Measurements from ENCODE around the gene LHFPL2.

Gene LHFPL2

GRCh38 chr5:78486218-78486617 lies 162.4 kb downstream of the LHFPL2 start:
- Histone ChIP-seq H3K4me1 (ENCODE audit: control insufficient read depth, insufficient read depth, low read length, poor library complexity, severe bottlenecking) (no peaks in the 10 kb centered on the region), H3K27ac (ENCODE audit: insufficient read depth, low read length, poor library complexity, severe bottlenecking) (no peak overlapping the region), H3K36me3 (ENCODE audit: control insufficient read depth, insufficient read depth, low read length) (no peaks in the 10 kb centered on the region), H3K27me3 (replicated peaks; ENCODE audit: control insufficient read depth, insufficient read depth, low read length, poor library complexity, severe bottlenecking) (no peaks in the 10 kb centered on the region), H3K9me3 (ENCODE audit: control insufficient read depth, low read length) (no peaks in the 10 kb centered on the region), H3K4me3 (ENCODE audit: insufficient read depth, low read depth, low read length, poor library complexity, severe bottlenecking) (no peak overlapping the region)
- DNase-seq: no peak

DNA sequence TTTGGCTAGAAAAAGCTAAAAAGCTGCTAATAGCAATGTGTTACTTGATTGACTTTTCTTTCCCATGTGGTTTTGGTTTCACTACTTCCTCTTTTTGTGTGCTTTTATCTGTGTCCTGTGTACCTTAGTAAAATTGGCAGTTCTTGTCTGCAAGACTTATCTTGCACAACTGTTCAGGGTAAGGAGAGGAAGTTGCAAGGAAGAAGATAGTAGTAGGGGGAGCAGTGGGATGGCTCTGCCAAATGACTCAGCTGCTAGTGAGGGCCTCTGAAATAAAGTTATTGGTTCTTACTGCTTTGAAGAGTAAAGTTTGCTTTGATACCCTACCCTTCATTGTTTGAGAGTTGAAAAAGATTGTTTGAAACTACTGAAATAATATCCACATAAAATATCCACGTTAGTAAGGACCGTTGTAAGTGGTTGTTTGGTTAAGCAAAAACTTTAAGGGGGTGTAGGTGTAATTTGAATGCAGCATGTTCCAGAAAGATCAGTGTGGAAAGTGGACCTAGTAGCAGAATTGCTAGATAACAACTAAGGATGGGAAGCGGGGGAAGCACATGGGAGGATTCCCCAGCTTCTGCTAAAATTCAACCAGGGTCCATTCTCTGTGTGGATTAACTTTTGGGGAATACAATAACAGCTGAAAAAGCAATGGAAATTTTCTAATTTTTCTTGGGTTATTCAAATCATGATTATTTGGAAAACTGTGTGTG lies 164.6 kb downstream of the LHFPL2 start:
- Histone ChIP-seq H3K4me3 (ENCODE audit: insufficient read depth, low read depth, low read length, poor library complexity, severe bottlenecking) (no peak overlapping the region), H3K4me1 (ENCODE audit: control insufficient read depth, insufficient read depth, low read length, poor library complexity, severe bottlenecking) (no peaks in the 10 kb centered on the region), H3K27ac (ENCODE audit: insufficient read depth, low read length, poor library complexity, severe bottlenecking) (no peak overlapping the region), H3K9me3 (ENCODE audit: control insufficient read depth, low read length) (no peaks in the 10 kb centered on the region), H3K27me3 (replicated peaks; ENCODE audit: control insufficient read depth, insufficient read depth, low read length, poor library complexity, severe bottlenecking) (no peaks in the 10 kb centered on the region), H3K36me3 (ENCODE audit: control insufficient read depth, insufficient read depth, low read length) (no peaks in the 10 kb centered on the region)
- DNase-seq: no peak

DNA sequence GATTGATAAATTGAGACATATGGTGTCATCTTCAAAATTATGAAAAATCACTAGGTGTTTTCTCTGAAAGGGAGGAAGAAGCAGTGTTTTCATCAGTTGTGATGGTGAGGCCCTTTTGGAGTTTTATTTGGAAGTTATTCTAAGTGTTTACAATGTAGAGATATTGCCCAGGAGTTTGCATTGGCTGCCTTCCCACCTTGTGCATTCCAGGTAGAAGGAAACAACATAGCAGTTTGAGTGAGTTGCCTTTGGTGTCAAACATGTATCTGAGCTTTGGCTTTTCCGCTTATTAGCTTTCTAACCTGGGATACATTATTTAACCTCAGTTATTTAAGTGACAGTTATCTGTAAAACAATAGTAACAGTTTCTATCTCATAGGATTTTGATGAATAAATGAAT lies 165.6 kb downstream of the LHFPL2 start:
- Histone ChIP-seq H3K9me3 (ENCODE audit: control insufficient read depth, low read length) (no peaks in the 10 kb centered on the region), H3K36me3 (ENCODE audit: control insufficient read depth, insufficient read depth, low read length) (no peaks in the 10 kb centered on the region), H3K4me3 (ENCODE audit: insufficient read depth, low read depth, low read length, poor library complexity, severe bottlenecking) (no peak overlapping the region), H3K4me1 (ENCODE audit: control insufficient read depth, insufficient read depth, low read length, poor library complexity, severe bottlenecking) (no peaks in the 10 kb centered on the region), H3K27ac (ENCODE audit: insufficient read depth, low read length, poor library complexity, severe bottlenecking) (no peak overlapping the region), H3K27me3 (replicated peaks; ENCODE audit: control insufficient read depth, insufficient read depth, low read length, poor library complexity, severe bottlenecking) (no peaks in the 10 kb centered on the region)
- no peak for DNase-seq

DNA sequence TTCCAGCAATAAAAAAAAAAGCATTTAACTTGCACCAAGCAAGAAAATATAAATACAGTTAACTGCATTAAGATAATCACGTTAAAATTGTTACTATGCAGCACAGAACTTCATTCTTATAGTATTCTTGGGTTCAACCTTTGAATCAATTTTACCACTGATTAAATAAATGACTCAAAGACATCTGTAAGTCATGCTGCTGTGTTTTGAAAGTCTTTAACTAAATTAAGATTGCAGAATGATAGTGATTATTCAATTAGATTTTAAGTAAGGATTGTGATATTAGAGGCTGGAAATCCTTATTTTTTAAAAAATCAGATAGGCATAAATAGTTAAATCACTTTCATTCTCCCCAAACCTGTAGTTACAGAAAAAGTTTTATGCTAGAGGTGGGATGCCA lies 171.8 kb downstream of the LHFPL2 start:
- H3K27me3 ChIP-seq (replicated peaks; ENCODE audit: control insufficient read depth, insufficient read depth, low read length, poor library complexity, severe bottlenecking): no peaks in the 10 kb centered on the region
- no peaks in the 10 kb centered on the region for H3K4me1 ChIP-seq (ENCODE audit: control insufficient read depth, insufficient read depth, low read length, poor library complexity, severe bottlenecking)
- peaks cover 11% of the 10 kb centered on the region for H3K36me3 ChIP-seq (ENCODE audit: control insufficient read depth, insufficient read depth, low read length)
- H3K9me3 ChIP-seq (ENCODE audit: control insufficient read depth, low read length): no peaks in the 10 kb centered on the region
- no peak overlapping the region for H3K27ac ChIP-seq (ENCODE audit: insufficient read depth, low read length, poor library complexity, severe bottlenecking)
- H3K4me3 ChIP-seq (ENCODE audit: insufficient read depth, low read depth, low read length, poor library complexity, severe bottlenecking): no peak overlapping the region
- no peak for DNase-seq

DNA sequence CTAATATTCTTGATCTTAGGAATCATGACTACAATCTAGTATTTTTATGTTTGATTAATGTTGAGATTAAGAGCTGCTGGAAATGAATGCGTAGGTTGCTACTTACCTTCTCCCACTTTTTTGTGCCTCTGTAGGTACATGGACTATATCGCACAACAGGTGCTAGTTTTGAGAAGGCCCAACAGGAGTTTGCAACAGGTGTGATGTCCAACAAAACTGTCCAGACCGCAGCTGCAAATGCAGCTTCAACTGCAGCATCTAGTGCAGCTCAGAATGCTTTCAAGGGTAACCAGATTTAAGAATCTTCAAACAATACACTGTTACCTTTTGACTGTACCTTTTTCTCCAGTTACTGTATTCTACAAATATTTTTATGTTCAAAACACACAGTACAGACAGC lies 173.2 kb downstream of the LHFPL2 start:
- H3K9me3 ChIP-seq (ENCODE audit: control insufficient read depth, low read length): no peaks in the 10 kb centered on the region
- no peak for DNase-seq
- peaks cover 11% of the 10 kb centered on the region for H3K36me3 ChIP-seq (ENCODE audit: control insufficient read depth, insufficient read depth, low read length)
- H3K4me1 ChIP-seq (ENCODE audit: control insufficient read depth, insufficient read depth, low read length, poor library complexity, severe bottlenecking): no peaks in the 10 kb centered on the region
- H3K27me3 ChIP-seq (replicated peaks; ENCODE audit: control insufficient read depth, insufficient read depth, low read length, poor library complexity, severe bottlenecking): no peaks in the 10 kb centered on the region
- no peak overlapping the region for H3K4me3 ChIP-seq (ENCODE audit: insufficient read depth, low read depth, low read length, poor library complexity, severe bottlenecking)
- H3K27ac ChIP-seq (ENCODE audit: insufficient read depth, low read length, poor library complexity, severe bottlenecking): no peak overlapping the region

GRCh38 chr5:78473751-78474150 lies 174.8 kb downstream of the LHFPL2 start:
- no peak for DNase-seq
- peaks cover 11% of the 10 kb centered on the region for H3K36me3 ChIP-seq (ENCODE audit: control insufficient read depth, insufficient read depth, low read length)
- H3K27me3 ChIP-seq (replicated peaks; ENCODE audit: control insufficient read depth, insufficient read depth, low read length, poor library complexity, severe bottlenecking): no peaks in the 10 kb centered on the region
- H3K4me3 ChIP-seq (ENCODE audit: insufficient read depth, low read depth, low read length, poor library complexity, severe bottlenecking): no peak overlapping the region
- H3K4me1 ChIP-seq (ENCODE audit: control insufficient read depth, insufficient read depth, low read length, poor library complexity, severe bottlenecking): no peaks in the 10 kb centered on the region
- no peak overlapping the region for H3K27ac ChIP-seq (ENCODE audit: insufficient read depth, low read length, poor library complexity, severe bottlenecking)
- H3K9me3 ChIP-seq (ENCODE audit: control insufficient read depth, low read length): no peaks in the 10 kb centered on the region

DNA sequence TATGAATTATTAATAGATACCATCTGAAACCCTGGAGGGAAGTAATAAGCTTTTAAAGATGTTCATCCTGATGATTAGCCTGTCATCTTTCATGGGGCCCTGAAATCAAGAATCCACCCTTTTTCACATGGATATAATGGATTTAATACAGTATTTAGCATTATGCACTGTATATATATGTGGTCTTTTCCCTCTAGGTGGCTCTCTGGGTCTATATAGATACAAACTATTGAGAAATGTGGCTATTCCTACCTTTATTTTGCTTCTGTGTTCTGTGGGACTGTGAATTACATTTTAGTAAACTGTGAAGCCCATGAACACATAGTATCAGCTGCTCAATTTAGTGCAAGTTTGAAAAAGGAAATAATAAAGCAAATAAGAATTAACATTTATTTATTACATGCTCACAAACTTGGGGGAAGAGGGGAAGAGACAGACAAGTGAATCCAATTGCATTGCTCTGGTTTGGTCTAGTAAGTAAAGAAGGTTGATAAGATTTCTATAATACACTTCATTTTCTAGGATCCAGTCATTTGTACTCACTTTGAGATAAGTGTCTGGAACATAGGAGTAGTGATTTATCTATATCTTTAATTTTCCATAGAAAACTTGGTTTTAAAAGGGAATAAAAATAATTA lies 176.0 kb downstream of the LHFPL2 start:
- Histone ChIP-seq H3K9me3 (ENCODE audit: control insufficient read depth, low read length) (no peaks in the 10 kb centered on the region), H3K4me1 (ENCODE audit: control insufficient read depth, insufficient read depth, low read length, poor library complexity, severe bottlenecking) (no peaks in the 10 kb centered on the region), H3K27me3 (replicated peaks; ENCODE audit: control insufficient read depth, insufficient read depth, low read length, poor library complexity, severe bottlenecking) (no peaks in the 10 kb centered on the region), H3K36me3 (ENCODE audit: control insufficient read depth, insufficient read depth, low read length) (peaks cover 11% of the 10 kb centered on the region), H3K4me3 (ENCODE audit: insufficient read depth, low read depth, low read length, poor library complexity, severe bottlenecking) (no peak overlapping the region), H3K27ac (ENCODE audit: insufficient read depth, low read length, poor library complexity, severe bottlenecking) (no peak overlapping the region)
- DNase-seq: no peak

GRCh38 chr5:78471896-78472295 lies 176.7 kb downstream of the LHFPL2 start:
- H3K27ac ChIP-seq (ENCODE audit: insufficient read depth, low read length, poor library complexity, severe bottlenecking): no peak overlapping the region
- DNase-seq: no peak
- H3K36me3 ChIP-seq (ENCODE audit: control insufficient read depth, insufficient read depth, low read length): peaks cover 7% of the 10 kb centered on the region
- H3K9me3 ChIP-seq (ENCODE audit: control insufficient read depth, low read length): no peaks in the 10 kb centered on the region
- H3K4me1 ChIP-seq (ENCODE audit: control insufficient read depth, insufficient read depth, low read length, poor library complexity, severe bottlenecking): no peaks in the 10 kb centered on the region
- no peaks in the 10 kb centered on the region for H3K27me3 ChIP-seq (replicated peaks; ENCODE audit: control insufficient read depth, insufficient read depth, low read length, poor library complexity, severe bottlenecking)
- H3K4me3 ChIP-seq (ENCODE audit: insufficient read depth, low read depth, low read length, poor library complexity, severe bottlenecking): no peak overlapping the region

DNA sequence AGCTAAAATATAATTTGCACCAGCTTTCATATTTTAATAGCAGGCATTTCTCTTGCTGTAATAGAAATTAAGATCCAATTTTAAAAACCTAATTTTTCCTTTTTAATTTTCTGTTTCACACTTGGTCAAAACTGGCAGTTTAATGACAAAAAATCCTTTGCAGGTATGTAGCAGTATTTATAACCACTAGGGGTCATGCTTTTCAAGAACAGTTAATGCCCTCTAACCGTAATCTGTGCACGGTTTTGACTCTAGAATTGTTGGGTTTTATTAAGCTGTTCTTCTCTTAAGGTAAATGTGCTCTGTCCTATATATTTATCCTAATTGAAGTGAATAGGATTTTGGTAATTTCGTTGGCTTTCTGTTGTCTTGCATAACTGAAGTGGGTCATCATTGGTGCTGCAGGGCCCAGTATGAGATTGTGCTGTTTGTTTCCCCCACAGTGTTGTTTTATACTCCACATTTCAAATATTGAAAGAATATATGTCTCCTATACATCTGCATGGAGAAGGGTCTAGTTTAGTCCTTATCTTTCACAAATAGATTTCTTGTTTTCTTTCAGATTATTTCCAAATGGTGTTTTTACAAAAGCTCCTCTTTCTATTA lies 180.7 kb downstream of the LHFPL2 start:
- DNase-seq: no peak
- Histone ChIP-seq H3K27ac (ENCODE audit: insufficient read depth, low read length, poor library complexity, severe bottlenecking) (no peak overlapping the region), H3K9me3 (ENCODE audit: control insufficient read depth, low read length) (no peaks in the 10 kb centered on the region), H3K4me3 (ENCODE audit: insufficient read depth, low read depth, low read length, poor library complexity, severe bottlenecking) (no peak overlapping the region), H3K4me1 (ENCODE audit: control insufficient read depth, insufficient read depth, low read length, poor library complexity, severe bottlenecking) (no peaks in the 10 kb centered on the region), H3K36me3 (ENCODE audit: control insufficient read depth, insufficient read depth, low read length) (no peaks in the 10 kb centered on the region), H3K27me3 (replicated peaks; ENCODE audit: control insufficient read depth, insufficient read depth, low read length, poor library complexity, severe bottlenecking) (no peaks in the 10 kb centered on the region)

DNA sequence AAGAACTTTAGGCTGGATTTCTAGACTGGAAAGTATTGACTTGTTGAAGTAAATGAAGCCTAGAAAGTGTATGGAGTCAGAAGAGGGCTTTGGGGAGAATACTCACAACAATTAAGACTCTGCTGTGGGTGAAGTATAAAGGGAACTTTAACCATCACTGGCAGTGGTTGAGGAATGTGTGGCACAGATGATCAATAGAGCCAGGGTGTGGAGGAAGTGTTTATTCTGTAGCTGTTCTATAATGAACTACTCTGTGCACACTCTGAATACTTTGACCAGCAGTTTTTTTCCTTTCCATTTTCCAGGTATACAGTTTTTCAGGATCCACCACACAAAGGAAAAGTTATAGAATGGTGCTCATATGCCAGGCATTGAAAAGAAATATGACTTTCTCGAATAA lies 181.4 kb downstream of the LHFPL2 start:
- Histone ChIP-seq H3K36me3 (ENCODE audit: control insufficient read depth, insufficient read depth, low read length) (no peaks in the 10 kb centered on the region), H3K4me1 (ENCODE audit: control insufficient read depth, insufficient read depth, low read length, poor library complexity, severe bottlenecking) (no peaks in the 10 kb centered on the region), H3K9me3 (ENCODE audit: control insufficient read depth, low read length) (no peaks in the 10 kb centered on the region), H3K4me3 (ENCODE audit: insufficient read depth, low read depth, low read length, poor library complexity, severe bottlenecking) (no peak overlapping the region), H3K27me3 (replicated peaks; ENCODE audit: control insufficient read depth, insufficient read depth, low read length, poor library complexity, severe bottlenecking) (no peaks in the 10 kb centered on the region), H3K27ac (ENCODE audit: insufficient read depth, low read length, poor library complexity, severe bottlenecking) (no peak overlapping the region)
- no peak for DNase-seq
